ENCODE measurements around the gene B3GNT8. TPM values are rescaled to one million over a fixed set of nuclear protein-coding genes. Genes with fewer than 3 reads are reported as not detected.

B3GNT8 gene
- total RNA-seq, 3 donors from 2014 or later = 2.6 to 3.0 (median 2.9) TPM

- DNase-seq (ENCODE audit: low spot score in 2 of 2) = no peak
- Histone ChIP-seq H3K36me3 (no peaks in the 10 kb centered on the region), H3K4me1 (no peaks in the 10 kb centered on the region), H3K9me3 (no peaks in the 10 kb centered on the region), H3K27ac (no peak overlapping the region), H3K4me3 (no peak overlapping the region), H3K27me3 (no peaks in the 10 kb centered on the region)
- intact Hi-C loops (cut with DNase I; ENCODE audit: low total_unique reads) = no loop called here
- TF ChIP-seq POLR2AphosphoS5 (IDR thresholded peaks at IDR 0.05) (no peak), CTCF (IDR thresholded peaks at IDR 0.05) (no peak), POLR2A (IDR thresholded peaks at IDR 0.05) (no peak)
Measured at GRCh38 chr19:41422955-41423354, 4.2 kb downstream of the B3GNT8 start.

GRCh38 chr19:41422456-41422855, 4.7 kb downstream of the B3GNT8 start:
- intact Hi-C loops (cut with DNase I; ENCODE audit: low total_unique reads) = no loop called here
- Histone ChIP-seq H3K27ac (no peak overlapping the region), H3K9me3 (no peaks in the 10 kb centered on the region), H3K27me3 (no peaks in the 10 kb centered on the region), H3K36me3 (no peaks in the 10 kb centered on the region), H3K4me3 (no peak overlapping the region), H3K4me1 (no peaks in the 10 kb centered on the region)
- DNase-seq (ENCODE audit: low spot score in 2 of 2) = no peak
- no peak for TF ChIP-seq POLR2A (IDR thresholded peaks at IDR 0.05)
- TF ChIP-seq POLR2AphosphoS5 (IDR thresholded peaks at IDR 0.05) = no peak
- no peak for TF ChIP-seq CTCF (IDR thresholded peaks at IDR 0.05)

GRCh38 chr19:41421973-41422372, 5.2 kb downstream of the B3GNT8 start:
- Histone ChIP-seq H3K27ac (no peak overlapping the region), H3K27me3 (no peaks in the 10 kb centered on the region), H3K4me1 (no peaks in the 10 kb centered on the region), H3K9me3 (no peaks in the 10 kb centered on the region), H3K36me3 (no peaks in the 10 kb centered on the region), H3K4me3 (no peak overlapping the region)
- intact Hi-C loops (cut with DNase I; ENCODE audit: low total_unique reads) = no loop called here
- DNase-seq (ENCODE audit: low spot score in 2 of 2) = no peak
- TF ChIP-seq POLR2A (IDR thresholded peaks at IDR 0.05) = no peak
- no peak for TF ChIP-seq CTCF (IDR thresholded peaks at IDR 0.05)
- no peak for TF ChIP-seq POLR2AphosphoS5 (IDR thresholded peaks at IDR 0.05)

- DNase-seq (ENCODE audit: low spot score in 2 of 2) = no peak
- intact Hi-C loops (cut with DNase I; ENCODE audit: low total_unique reads) = no loop called here
- Histone ChIP-seq H3K4me1 (no peaks in the 10 kb centered on the region), H3K27ac (peak overlapping the region in 1 of 2 donors; percentile 19), H3K27me3 (no peaks in the 10 kb centered on the region), H3K9me3 (no peaks in the 10 kb centered on the region), H3K36me3 (no peaks in the 10 kb centered on the region), H3K4me3 (no peak overlapping the region)
- TF ChIP-seq POLR2A (IDR thresholded peaks at IDR 0.05) (no peak), POLR2AphosphoS5 (IDR thresholded peaks at IDR 0.05) (no peak), CTCF (IDR thresholded peaks at IDR 0.05) (no peak)
Measured at GRCh38 chr19:41421314-41421713, 5.9 kb downstream of the B3GNT8 start.

GRCh38 chr19:41420101-41420880, 6.9 kb downstream of the B3GNT8 start:
- no peak for DNase-seq (ENCODE audit: low spot score in 2 of 2)
- Histone ChIP-seq H3K27ac (no peak overlapping the region), H3K27me3 (no peaks in the 10 kb centered on the region), H3K9me3 (no peaks in the 10 kb centered on the region), H3K4me1 (no peaks in the 10 kb centered on the region), H3K36me3 (peaks cover 2% of the 10 kb centered on the region), H3K4me3 (no peak overlapping the region)
- TF ChIP-seq POLR2AphosphoS5 (IDR thresholded peaks at IDR 0.05) (no peak), CTCF (IDR thresholded peaks at IDR 0.05) (no peak), POLR2A (IDR thresholded peaks at IDR 0.05) (no peak)
- intact Hi-C loops (cut with DNase I; ENCODE audit: low total_unique reads) = no loop called here

Measured in breast epithelium (tissue), 4 donors.